GM12874 (cell line): ENCODE results near the gene SAPCD2.

Source experiments
- CTCF ChIP-seq: IDR thresholded peaks from 2 replicates; pipeline ENCODE4 v1.5.1; 2011; ENCODE audit warnings: low read depth, mild to moderate bottlenecking, control low read depth, low read length, moderate library complexity; ENCODE audit not compliant: insufficient read depth

SAPCD2 gene

GRCh38 chr9:137063311-137064026 is 6.9 kb downstream of the SAPCD2 start:
- no peak for TF ChIP-seq CTCF

- TF ChIP-seq CTCF, result no peak
Observed at GRCh38 chr9:137062384-137062783, 8.0 kb downstream of the SAPCD2 start.

- no peak for TF ChIP-seq CTCF
Observed at GRCh38 chr9:137058521-137059234, 11.7 kb downstream of the SAPCD2 start.

GRCh38 chr9:137057545-137057944 is 12.8 kb downstream of the SAPCD2 start:
- no peak for TF ChIP-seq CTCF

- no peak for TF ChIP-seq CTCF
Observed at GRCh38 chr9:137056739-137057415, 13.5 kb downstream of the SAPCD2 start.

GRCh38 chr9:137055385-137056364 is 14.7 kb downstream of the SAPCD2 start:
- TF ChIP-seq CTCF, result no peak
